Measurements from ENCODE around the gene SLC8A1.

The SLC8A1 gene

GRCh38 chr2:40202798-40203400 lies 249.0 kb downstream of the SLC8A1 start:
- ChIA-PET CTCF (interaction anchor here (1.4 to 4.3 kb wide), 4 partner anchors 10 to 289 kb away, joined by 3 to 25 read pairs (median 4); no protein-coding TSS in a partner anchor), POLR2A (interaction anchor here (0.8 to 0.9 kb wide), 2 partner anchors 102 kb away, joined by 4 read pairs; no protein-coding TSS in a partner anchor)
- TF ChIP-seq CTCF (IDR thresholded peaks at IDR 0.05; ENCODE audit: insufficient read depth, low read length, missing control alignments), result no peak
- DNase-seq (ENCODE audit: low read depth, low spot score), result no peak
- H3K4me3 ChIP-seq (ENCODE audit: low read depth, low read length), result no peak overlapping the region

GRCh38 chr2:40201425-40201824 lies 250.5 kb downstream of the SLC8A1 start:
- no peak for DNase-seq (ENCODE audit: low read depth, low spot score)
- POLR2A ChIA-PET, result no interaction called here
- no peak overlapping the region for H3K4me3 ChIP-seq (ENCODE audit: low read depth, low read length)
- CTCF ChIA-PET, result interaction anchor here (1.5 kb wide), 1 partner anchor 288 kb away, joined by 3 read pairs; no protein-coding TSS in a partner anchor
- no peak for TF ChIP-seq CTCF (IDR thresholded peaks at IDR 0.05; ENCODE audit: insufficient read depth, low read length, missing control alignments)

- CTCF ChIA-PET, result interaction anchor here (1.1 to 1.2 kb wide), 2 partner anchors 9 kb away, joined by 3 to 4 read pairs; no protein-coding TSS in a partner anchor
- TF ChIP-seq CTCF (IDR thresholded peaks at IDR 0.05; ENCODE audit: insufficient read depth, low read length, missing control alignments), result no peak
- no peak overlapping the region for H3K4me3 ChIP-seq (ENCODE audit: low read depth, low read length)
- POLR2A ChIA-PET, result interaction anchor here (0.6 to 1.2 kb wide), 2 partner anchors 81 to 99 kb away, joined by 3 read pairs; no protein-coding TSS in a partner anchor
- DNase-seq (ENCODE audit: low read depth, low spot score), result no peak
Measured at GRCh38 chr2:40200366-40200915, 251.4 kb downstream of the SLC8A1 start.

- DNase-seq (ENCODE audit: low read depth, low spot score), result no peak
- ChIA-PET POLR2A (interaction anchor here (1.2 kb wide), 1 partner anchor 82 kb away, joined by 3 read pairs; no protein-coding TSS in a partner anchor), CTCF (interaction anchor here (1.1 to 1.2 kb wide), 2 partner anchors 8 to 10 kb away, joined by 3 to 4 read pairs; no protein-coding TSS in a partner anchor)
- TF ChIP-seq CTCF (IDR thresholded peaks at IDR 0.05; ENCODE audit: insufficient read depth, low read length, missing control alignments), result no peak
- H3K4me3 ChIP-seq (ENCODE audit: low read depth, low read length), result no peak overlapping the region
Measured at GRCh38 chr2:40199771-40200170, 252.1 kb downstream of the SLC8A1 start.

GRCh38 chr2:40197121-40197520 lies 254.8 kb downstream of the SLC8A1 start:
- ChIA-PET POLR2A (no interaction called here), CTCF (interaction anchor here (1.3 kb wide), 1 partner anchor 264 kb away, joined by 4 read pairs; no protein-coding TSS in a partner anchor)
- H3K4me3 ChIP-seq (ENCODE audit: low read depth, low read length), result no peak overlapping the region
- TF ChIP-seq CTCF (IDR thresholded peaks at IDR 0.05; ENCODE audit: insufficient read depth, low read length, missing control alignments), result no peak
- DNase-seq (ENCODE audit: low read depth, low spot score), result no peak

DNA sequence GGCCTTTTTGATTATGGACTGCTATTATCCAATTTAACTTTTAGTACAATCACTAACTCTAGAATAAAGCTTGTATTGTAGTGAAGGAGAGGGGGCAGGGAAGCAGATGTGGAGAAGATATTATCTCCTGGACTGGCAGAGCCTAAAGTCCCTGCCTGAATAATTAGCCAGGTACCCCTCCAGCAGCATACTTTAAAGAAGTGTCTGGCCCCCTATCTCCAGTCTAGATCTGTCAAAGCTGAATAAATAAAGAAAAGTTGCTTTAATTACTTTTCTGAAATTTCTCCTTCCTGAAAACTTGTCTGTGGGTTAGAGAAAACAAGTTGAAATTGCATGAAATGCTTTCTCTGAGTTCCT lies 258.2 kb downstream of the SLC8A1 start:
- ChIA-PET CTCF (interaction anchor here (1.0 kb wide), 1 partner anchor 21 kb away, joined by 3 read pairs; no protein-coding TSS in a partner anchor), POLR2A (no interaction called here)
- no peak for TF ChIP-seq CTCF (IDR thresholded peaks at IDR 0.05; ENCODE audit: insufficient read depth, low read length, missing control alignments)
- H3K4me3 ChIP-seq (ENCODE audit: low read depth, low read length), result no peak overlapping the region
- no peak for DNase-seq (ENCODE audit: low read depth, low spot score)
